HepG2 (cell line): ENCODE data around the gene CSH1.
"Not testable (repeated sequence)": the region's sequence is repeated elsewhere in the genome, so short reads cannot be mapped to it uniquely, and the experiment has no call there.

Experiments used
- RNF2 ChIP-seq: fragments of 450-650 bp; conservative IDR thresholded peaks from 2 replicates; pipeline ENCODE4 v1.6.1; 2016; ENCODE audit warnings: low read depth
- YY1 ChIP-seq: IDR thresholded peaks from 2 replicates; pipeline ENCODE4 v1.6.1; 2011; ENCODE audit warnings: low read length, low read depth, moderate library complexity, mild to moderate bottlenecking; ENCODE audit not compliant: insufficient read depth, insufficient replicate concordance
- ZKSCAN1 ChIP-seq: fragments of 150-350 bp; IDR thresholded peaks from 2 replicates; pipeline ENCODE4 v1.6.1; 2014; ENCODE audit warnings: low read length
- ZNF788 ChIP-seq: sonication (generic); formaldehyde crosslinking; IDR thresholded peaks from 2 replicates; pipeline ENCODE4 v1.5.0; 2020; ENCODE audit warnings: mild to moderate bottlenecking, missing genetic modification reagents, borderline replicate concordance
- TF ChIP-seq, protein P1 (sequence below): sonication (generic); formaldehyde crosslinking; IDR thresholded peaks from 2 replicates; pipeline ENCODE4 v1.5.0; 2020; ENCODE audit warnings: mild to moderate bottlenecking, missing genetic modification reagents, moderate library complexity
- TF ChIP-seq, protein P2 (sequence below), 2 experiments: sonication (generic) in 1 of 2; formaldehyde crosslinking in 1 of 2; IDR thresholded peaks; 2 replicates each; pipeline versions ENCODE4 v1.5.1 to v1.6.1; 2011 to 2020; ENCODE audit warnings: borderline replicate concordance in 1 of 2, low read depth in 1 of 2, low read length in 1 of 2, mild to moderate bottlenecking in 1 of 2, missing genetic modification reagents in 1 of 2, moderate library complexity in 1 of 2
- TF ChIP-seq, protein P3 (sequence below): IDR thresholded peaks from 2 replicates; pipeline ENCODE4 v1.6.1; 2016; ENCODE audit warnings: missing biosample characterization, missing genetic modification reagents, low read depth
- TF ChIP-seq, protein P4 (sequence below): sonication (generic); formaldehyde crosslinking; IDR thresholded peaks from 2 replicates; pipeline ENCODE4 v1.8.1; 2022; ENCODE audit warnings: low read depth, mild to moderate bottlenecking, missing genetic modification reagents
- TF ChIP-seq, protein P5 (sequence below): sonication (generic); formaldehyde crosslinking; conservative IDR thresholded peaks from 2 replicates; pipeline ENCODE4 v1.4.0; 2020; ENCODE audit warnings: missing genetic modification reagents
- TF ChIP-seq, protein P6 (sequence below): sonication (generic); formaldehyde crosslinking; IDR thresholded peaks from 2 replicates; pipeline ENCODE4 v1.4.0; 2020; ENCODE audit warnings: mild to moderate bottlenecking, missing genetic modification reagents

DNA sequence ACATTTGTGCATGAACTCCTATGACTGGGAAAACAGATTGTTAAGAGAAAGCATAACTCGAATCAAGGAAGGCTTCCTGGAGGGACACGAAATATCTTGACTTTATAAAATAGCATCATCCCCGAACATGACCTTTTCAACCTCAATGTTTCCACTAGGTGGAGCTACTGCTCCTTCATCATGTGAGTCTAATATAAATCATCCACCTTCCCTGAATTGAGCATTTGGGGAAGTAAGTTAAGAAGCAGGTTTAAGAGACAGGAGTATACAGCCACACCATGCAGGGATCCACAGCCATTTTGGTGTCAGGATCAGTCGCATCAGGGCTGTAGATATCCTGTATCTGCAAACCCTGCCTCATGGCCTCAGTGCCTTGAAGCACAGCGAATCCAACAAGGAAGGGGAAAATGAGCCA is 7.4 kb upstream of the CSH1 start:
- not testable (repeated sequence) for TF ChIP-seq RNF2; YY1; ZNF788 (CRISPR knock-in tag); ZKSCAN1
- TF ChIP-seq, protein P1, sequence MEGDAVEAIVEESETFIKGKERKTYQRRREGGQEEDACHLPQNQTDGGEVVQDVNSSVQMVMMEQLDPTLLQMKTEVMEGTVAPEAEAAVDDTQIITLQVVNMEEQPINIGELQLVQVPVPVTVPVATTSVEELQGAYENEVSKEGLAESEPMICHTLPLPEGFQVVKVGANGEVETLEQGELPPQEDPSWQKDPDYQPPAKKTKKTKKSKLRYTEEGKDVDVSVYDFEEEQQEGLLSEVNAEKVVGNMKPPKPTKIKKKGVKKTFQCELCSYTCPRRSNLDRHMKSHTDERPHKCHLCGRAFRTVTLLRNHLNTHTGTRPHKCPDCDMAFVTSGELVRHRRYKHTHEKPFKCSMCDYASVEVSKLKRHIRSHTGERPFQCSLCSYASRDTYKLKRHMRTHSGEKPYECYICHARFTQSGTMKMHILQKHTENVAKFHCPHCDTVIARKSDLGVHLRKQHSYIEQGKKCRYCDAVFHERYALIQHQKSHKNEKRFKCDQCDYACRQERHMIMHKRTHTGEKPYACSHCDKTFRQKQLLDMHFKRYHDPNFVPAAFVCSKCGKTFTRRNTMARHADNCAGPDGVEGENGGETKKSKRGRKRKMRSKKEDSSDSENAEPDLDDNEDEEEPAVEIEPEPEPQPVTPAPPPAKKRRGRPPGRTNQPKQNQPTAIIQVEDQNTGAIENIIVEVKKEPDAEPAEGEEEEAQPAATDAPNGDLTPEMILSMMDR: peak; percentile 47
- TF ChIP-seq, protein P2, sequence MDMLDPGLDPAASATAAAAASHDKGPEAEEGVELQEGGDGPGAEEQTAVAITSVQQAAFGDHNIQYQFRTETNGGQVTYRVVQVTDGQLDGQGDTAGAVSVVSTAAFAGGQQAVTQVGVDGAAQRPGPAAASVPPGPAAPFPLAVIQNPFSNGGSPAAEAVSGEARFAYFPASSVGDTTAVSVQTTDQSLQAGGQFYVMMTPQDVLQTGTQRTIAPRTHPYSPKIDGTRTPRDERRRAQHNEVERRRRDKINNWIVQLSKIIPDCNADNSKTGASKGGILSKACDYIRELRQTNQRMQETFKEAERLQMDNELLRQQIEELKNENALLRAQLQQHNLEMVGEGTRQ (IDR thresholded peaks at IDR 0.05; ENCODE audit: low read depth, low read length): not testable (repeated sequence)
- TF ChIP-seq, protein P2 (CRISPR knock-in tag; IDR thresholded peaks at IDR 0.05; ENCODE audit: borderline replicate concordance): not testable (repeated sequence)
- TF ChIP-seq, protein P3, sequence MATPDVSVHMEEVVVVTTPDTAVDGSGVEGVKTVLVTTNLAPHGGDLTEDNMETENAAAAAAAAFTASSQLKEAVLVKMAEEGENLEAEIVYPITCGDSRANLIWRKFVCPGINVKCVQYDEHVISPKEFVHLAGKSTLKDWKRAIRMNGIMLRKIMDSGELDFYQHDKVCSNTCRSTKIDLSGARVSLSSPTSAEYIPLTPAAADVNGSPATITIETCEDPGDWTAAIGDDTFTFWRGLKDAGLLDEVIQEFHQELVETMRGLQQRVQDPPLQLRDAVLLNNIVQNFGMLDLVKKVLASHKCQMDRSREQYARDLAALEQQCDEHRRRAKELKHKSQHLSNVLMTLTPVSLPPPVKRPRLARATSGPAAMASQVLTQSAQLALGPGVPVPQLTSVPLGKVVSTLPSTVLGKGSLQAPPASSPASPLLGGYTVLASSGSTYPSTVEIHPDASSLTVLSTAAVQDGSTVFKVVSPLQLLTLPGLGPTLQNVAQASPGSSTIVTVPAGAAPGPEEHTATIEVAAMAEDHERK (CRISPR knock-in tag): not testable (repeated sequence)
- TF ChIP-seq, protein P4, sequence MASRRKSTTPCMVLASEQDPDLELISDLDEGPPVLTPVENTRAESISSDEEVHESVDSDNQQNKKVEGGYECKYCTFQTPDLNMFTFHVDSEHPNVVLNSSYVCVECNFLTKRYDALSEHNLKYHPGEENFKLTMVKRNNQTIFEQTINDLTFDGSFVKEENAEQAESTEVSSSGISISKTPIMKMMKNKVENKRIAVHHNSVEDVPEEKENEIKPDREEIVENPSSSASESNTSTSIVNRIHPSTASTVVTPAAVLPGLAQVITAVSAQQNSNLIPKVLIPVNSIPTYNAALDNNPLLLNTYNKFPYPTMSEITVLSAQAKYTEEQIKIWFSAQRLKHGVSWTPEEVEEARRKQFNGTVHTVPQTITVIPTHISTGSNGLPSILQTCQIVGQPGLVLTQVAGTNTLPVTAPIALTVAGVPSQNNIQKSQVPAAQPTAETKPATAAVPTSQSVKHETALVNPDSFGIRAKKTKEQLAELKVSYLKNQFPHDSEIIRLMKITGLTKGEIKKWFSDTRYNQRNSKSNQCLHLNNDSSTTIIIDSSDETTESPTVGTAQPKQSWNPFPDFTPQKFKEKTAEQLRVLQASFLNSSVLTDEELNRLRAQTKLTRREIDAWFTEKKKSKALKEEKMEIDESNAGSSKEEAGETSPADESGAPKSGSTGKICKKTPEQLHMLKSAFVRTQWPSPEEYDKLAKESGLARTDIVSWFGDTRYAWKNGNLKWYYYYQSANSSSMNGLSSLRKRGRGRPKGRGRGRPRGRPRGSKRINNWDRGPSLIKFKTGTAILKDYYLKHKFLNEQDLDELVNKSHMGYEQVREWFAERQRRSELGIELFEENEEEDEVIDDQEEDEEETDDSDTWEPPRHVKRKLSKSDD (CRISPR knock-in tag): not testable (repeated sequence)
- TF ChIP-seq, protein P5, sequence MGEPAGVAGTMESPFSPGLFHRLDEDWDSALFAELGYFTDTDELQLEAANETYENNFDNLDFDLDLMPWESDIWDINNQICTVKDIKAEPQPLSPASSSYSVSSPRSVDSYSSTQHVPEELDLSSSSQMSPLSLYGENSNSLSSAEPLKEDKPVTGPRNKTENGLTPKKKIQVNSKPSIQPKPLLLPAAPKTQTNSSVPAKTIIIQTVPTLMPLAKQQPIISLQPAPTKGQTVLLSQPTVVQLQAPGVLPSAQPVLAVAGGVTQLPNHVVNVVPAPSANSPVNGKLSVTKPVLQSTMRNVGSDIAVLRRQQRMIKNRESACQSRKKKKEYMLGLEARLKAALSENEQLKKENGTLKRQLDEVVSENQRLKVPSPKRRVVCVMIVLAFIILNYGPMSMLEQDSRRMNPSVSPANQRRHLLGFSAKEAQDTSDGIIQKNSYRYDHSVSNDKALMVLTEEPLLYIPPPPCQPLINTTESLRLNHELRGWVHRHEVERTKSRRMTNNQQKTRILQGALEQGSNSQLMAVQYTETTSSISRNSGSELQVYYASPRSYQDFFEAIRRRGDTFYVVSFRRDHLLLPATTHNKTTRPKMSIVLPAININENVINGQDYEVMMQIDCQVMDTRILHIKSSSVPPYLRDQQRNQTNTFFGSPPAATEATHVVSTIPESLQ (CRISPR knock-in tag): not testable (repeated sequence)
- TF ChIP-seq, protein P6, sequence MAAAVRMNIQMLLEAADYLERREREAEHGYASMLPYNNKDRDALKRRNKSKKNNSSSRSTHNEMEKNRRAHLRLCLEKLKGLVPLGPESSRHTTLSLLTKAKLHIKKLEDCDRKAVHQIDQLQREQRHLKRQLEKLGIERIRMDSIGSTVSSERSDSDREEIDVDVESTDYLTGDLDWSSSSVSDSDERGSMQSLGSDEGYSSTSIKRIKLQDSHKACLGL: not testable (repeated sequence)
